ENCODE measurements around the gene C17orf100. TPM values are rescaled to one million over a fixed set of nuclear protein-coding genes. Genes with fewer than 3 reads are reported as not detected.

C17orf100 gene
- polyA plus RNA-seq, 2 donors: 2.1 to 2.9 TPM

DNA sequence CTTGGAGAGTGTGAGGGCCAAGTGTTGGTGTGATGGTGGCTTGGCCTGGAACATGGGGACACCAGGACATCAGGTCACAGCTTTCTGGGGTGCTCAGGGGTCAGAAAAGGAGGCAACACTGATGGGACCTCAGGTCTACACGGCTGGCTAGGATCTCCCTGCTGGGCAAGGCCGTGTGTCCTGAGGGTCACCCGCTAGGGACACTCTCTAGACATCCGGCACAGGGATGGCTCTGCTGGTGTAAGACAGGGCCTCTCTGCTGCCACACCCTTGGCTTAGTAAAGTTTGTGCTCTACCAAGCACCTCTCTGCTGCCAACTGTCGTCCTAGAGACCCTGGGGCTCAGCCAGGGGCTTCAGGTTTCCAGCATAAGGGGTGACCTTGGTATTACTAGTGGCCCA is 45.3 kb downstream of the C17orf100 start:
- Histone ChIP-seq H3K9me3 (ENCODE audit: control insufficient read depth in 2 of 2, insufficient read depth in 1 of 2, low read depth in 1 of 2, low read length in 1 of 2) (no peaks in the 10 kb centered on the region), H3K36me3 (ENCODE audit: control insufficient read depth in 2 of 2, insufficient read depth in 2 of 2, low read length in 1 of 2) (no peaks in the 10 kb centered on the region), H3K27ac (ENCODE audit: low read depth in 2 of 2, low read length in 1 of 2) (no peak overlapping the region), H3K4me3 (ENCODE audit: low read depth in 1 of 2, low read length in 2 of 2) (no peak overlapping the region), H3K27me3 (ENCODE audit: control insufficient read depth in 1 of 2, insufficient read depth in 2 of 2, low read length in 2 of 2) (no peaks in the 10 kb centered on the region), H3K4me1 (ENCODE audit: control insufficient read depth in 2 of 2, insufficient read depth in 2 of 2, low read length in 1 of 2) (no peaks in the 10 kb centered on the region)
- 82 to 86% methylated on average over 5 of the region's 5 CpGs for WGBS, 2 donors

- WGBS, 2 donors: 83 to 88% methylated on average over 11 of the region's 11 CpGs
- H3K9me3 ChIP-seq (ENCODE audit: control insufficient read depth in 2 of 2, insufficient read depth in 1 of 2, low read depth in 1 of 2, low read length in 1 of 2): no peaks in the 10 kb centered on the region
- H3K4me3 ChIP-seq (ENCODE audit: low read depth in 1 of 2, low read length in 2 of 2): no peak overlapping the region
Observed at GRCh38 chr17:6698004-6698403, 46.4 kb downstream of the C17orf100 start.

GRCh38 chr17:6699997-6700947 is 48.7 kb downstream of the C17orf100 start:
- Histone ChIP-seq H3K9me3 (ENCODE audit: control insufficient read depth in 2 of 2, insufficient read depth in 1 of 2, low read depth in 1 of 2, low read length in 1 of 2) (no peaks in the 10 kb centered on the region), H3K27me3 (ENCODE audit: control insufficient read depth in 1 of 2, insufficient read depth in 2 of 2, low read length in 2 of 2) (no peaks in the 10 kb centered on the region), H3K4me3 (ENCODE audit: low read depth in 1 of 2, low read length in 2 of 2) (no peak overlapping the region), H3K4me1 (ENCODE audit: control insufficient read depth in 2 of 2, insufficient read depth in 2 of 2, low read length in 1 of 2) (no peaks in the 10 kb centered on the region), H3K36me3 (ENCODE audit: control insufficient read depth in 2 of 2, insufficient read depth in 2 of 2, low read length in 1 of 2) (no peaks in the 10 kb centered on the region), H3K27ac (ENCODE audit: low read depth in 2 of 2, low read length in 1 of 2) (no peak overlapping the region)
- 70 to 75% methylated on average over 16 of the region's 16 CpGs for WGBS, 2 donors

More at GRCh38 chr17:6698004-6698403, 46.4 kb downstream of the C17orf100 start:
- H3K4me1 ChIP-seq (ENCODE audit: control insufficient read depth in 2 of 2, insufficient read depth in 2 of 2, low read length in 1 of 2): no peaks in the 10 kb centered on the region
- H3K27ac ChIP-seq (ENCODE audit: low read depth in 2 of 2, low read length in 1 of 2): no peak overlapping the region
- no peaks in the 10 kb centered on the region for H3K36me3 ChIP-seq (ENCODE audit: control insufficient read depth in 2 of 2, insufficient read depth in 2 of 2, low read length in 1 of 2)
- no peaks in the 10 kb centered on the region for H3K27me3 ChIP-seq (ENCODE audit: control insufficient read depth in 1 of 2, insufficient read depth in 2 of 2, low read length in 2 of 2)

DNA sequence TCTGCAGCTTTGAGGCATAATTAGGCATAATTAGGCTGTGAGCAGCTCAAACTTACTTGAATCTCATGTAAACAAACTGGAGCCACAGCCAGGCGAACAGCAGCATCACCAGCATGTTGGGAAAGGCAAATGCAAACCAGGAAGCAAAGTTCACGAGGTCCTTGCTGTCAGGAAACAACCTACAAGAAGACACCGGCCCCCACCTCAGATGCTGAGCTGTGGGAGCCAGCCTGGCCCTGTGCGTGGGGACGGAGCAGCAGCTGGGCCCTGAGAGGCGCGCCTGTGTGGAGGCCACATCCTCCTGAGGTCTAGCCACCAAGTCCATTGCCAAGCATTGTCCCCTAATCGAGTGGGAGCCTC is 49.4 kb downstream of the C17orf100 start:
- no peaks in the 10 kb centered on the region for H3K27me3 ChIP-seq (ENCODE audit: control insufficient read depth in 1 of 2, insufficient read depth in 2 of 2, low read length in 2 of 2)
- H3K36me3 ChIP-seq (ENCODE audit: control insufficient read depth in 2 of 2, insufficient read depth in 2 of 2, low read length in 1 of 2): no peaks in the 10 kb centered on the region
- no peaks in the 10 kb centered on the region for H3K9me3 ChIP-seq (ENCODE audit: control insufficient read depth in 2 of 2, insufficient read depth in 1 of 2, low read depth in 1 of 2, low read length in 1 of 2)
- no peak overlapping the region for H3K4me3 ChIP-seq (ENCODE audit: low read depth in 1 of 2, low read length in 2 of 2)
- H3K4me1 ChIP-seq (ENCODE audit: control insufficient read depth in 2 of 2, insufficient read depth in 2 of 2, low read length in 1 of 2): no peaks in the 10 kb centered on the region
- 73 to 81% methylated on average over 8 of the region's 8 CpGs for WGBS, 2 donors
- H3K27ac ChIP-seq (ENCODE audit: low read depth in 2 of 2, low read length in 1 of 2): no peak overlapping the region

DNA sequence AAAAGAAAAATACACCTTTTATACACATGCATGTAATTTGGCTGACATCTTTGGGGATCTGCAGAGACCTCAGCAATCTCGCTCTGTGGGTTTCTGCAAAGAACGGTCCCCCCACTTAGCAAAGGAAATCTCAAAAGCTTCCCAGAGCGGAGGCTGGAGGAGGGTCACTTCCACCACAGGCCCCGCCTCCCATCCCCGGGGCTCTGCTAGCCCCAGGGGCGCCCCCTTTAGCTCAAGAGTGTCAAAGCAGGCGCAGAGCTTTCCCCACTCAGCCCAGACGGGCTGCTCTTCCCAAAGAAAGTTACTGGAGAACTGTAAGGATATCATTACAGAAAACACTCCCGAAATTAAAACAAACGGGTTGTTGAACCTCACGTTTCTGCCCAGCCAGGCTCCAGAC is 50.2 kb downstream of the C17orf100 start:
- 32 to 41% methylated on average over 11 of the region's 11 CpGs for WGBS, 2 donors
- Histone ChIP-seq H3K36me3 (ENCODE audit: control insufficient read depth in 2 of 2, insufficient read depth in 2 of 2, low read length in 1 of 2) (no peaks in the 10 kb centered on the region), H3K4me1 (ENCODE audit: control insufficient read depth in 2 of 2, insufficient read depth in 2 of 2, low read length in 1 of 2) (no peaks in the 10 kb centered on the region), H3K27me3 (ENCODE audit: control insufficient read depth in 1 of 2, insufficient read depth in 2 of 2, low read length in 2 of 2) (no peaks in the 10 kb centered on the region), H3K27ac (ENCODE audit: low read depth in 2 of 2, low read length in 1 of 2) (no peak overlapping the region), H3K9me3 (ENCODE audit: control insufficient read depth in 2 of 2, insufficient read depth in 1 of 2, low read depth in 1 of 2, low read length in 1 of 2) (no peaks in the 10 kb centered on the region), H3K4me3 (ENCODE audit: low read depth in 1 of 2, low read length in 2 of 2) (no peak overlapping the region)

- H3K9me3 ChIP-seq (ENCODE audit: control insufficient read depth in 2 of 2, insufficient read depth in 1 of 2, low read depth in 1 of 2, low read length in 1 of 2): no peaks in the 10 kb centered on the region
- no peak overlapping the region for H3K27ac ChIP-seq (ENCODE audit: low read depth in 2 of 2, low read length in 1 of 2)
- no peaks in the 10 kb centered on the region for H3K27me3 ChIP-seq (ENCODE audit: control insufficient read depth in 1 of 2, insufficient read depth in 2 of 2, low read length in 2 of 2)
- 89 to 93% methylated on average over 16 of the region's 16 CpGs for WGBS, 2 donors
- no peaks in the 10 kb centered on the region for H3K36me3 ChIP-seq (ENCODE audit: control insufficient read depth in 2 of 2, insufficient read depth in 2 of 2, low read length in 1 of 2)
- H3K4me1 ChIP-seq (ENCODE audit: control insufficient read depth in 2 of 2, insufficient read depth in 2 of 2, low read length in 1 of 2): no peaks in the 10 kb centered on the region
- H3K4me3 ChIP-seq (ENCODE audit: low read depth in 1 of 2, low read length in 2 of 2): no peak overlapping the region
Observed at GRCh38 chr17:6702567-6703215, 51.1 kb downstream of the C17orf100 start.

Other genes starting within 250 kb of the C17orf100 start
- not detected for gene AIPL1, start 216.6 kb upstream of the C17orf100 start, polyA plus RNA-seq
- gene PIMREG, start 207.3 kb upstream of the C17orf100 start, polyA plus RNA-seq: 1 to 10 TPM; 1.7 to 4.0 TPM
- gene PITPNM3, start 95.2 kb upstream of the C17orf100 start, polyA plus RNA-seq: 10 to 100 TPM in 1 of 2 donors, 1 to 10 TPM in 1; 9.5 to 14.4 TPM
- 1 to 10 TPM; 5.8 to 6.7 TPM for gene KIAA0753, start 11.1 kb upstream of the C17orf100 start, polyA plus RNA-seq
- gene TXNDC17, start 10.7 kb upstream of the C17orf100 start, polyA plus RNA-seq: 100 to 1,000 TPM; 578 to 612 TPM
- gene MED31, start 157 bp upstream of the C17orf100 start, polyA plus RNA-seq: 10 to 100 TPM; 18.1 to 34.6 TPM
- gene SLC13A5, start 61.6 kb downstream of the C17orf100 start, polyA plus RNA-seq: 1 to 10 TPM in 1 of 2 donors, under 1 TPM in 1; 0.49 to 2.1 TPM
- 10 to 100 TPM in 1 of 2 donors, 1 to 10 TPM in 1; 9.4 to 26.8 TPM for gene XAF1, start 104.3 kb downstream of the C17orf100 start, polyA plus RNA-seq
- gene FBXO39, start 124.5 kb downstream of the C17orf100 start, polyA plus RNA-seq: under 1 TPM; 0.28 to 0.61 TPM
- not detected for gene TEKT1, start 180.0 kb downstream of the C17orf100 start, polyA plus RNA-seq

Data from esophagus (tissue), 2 donors.